HUES6 (cell line): ENCODE data around the gene BRIP1.

Experiments
- H3K27ac ChIP-seq: 2 replicates; pipeline ENCODE4 v1.7.0; 2013; ENCODE audit warnings: low read depth, mild to moderate bottlenecking, low read length, inconsistent platforms
- H3K27me3 ChIP-seq: 2 replicates; pipeline ENCODE4 v1.6.1; 2013; ENCODE audit warnings: low read length; ENCODE audit not compliant: control insufficient read depth, insufficient read depth
- H3K36me3 ChIP-seq: 2 replicates; pipeline ENCODE4 v1.6.1; 2013; ENCODE audit warnings: low read length; ENCODE audit not compliant: control insufficient read depth, insufficient read depth
- H3K4me1 ChIP-seq: 2 replicates; pipeline ENCODE4 v1.6.1; 2013; ENCODE audit warnings: low read length; ENCODE audit not compliant: control insufficient read depth, insufficient read depth
- H3K4me3 ChIP-seq: 2 replicates; pipeline ENCODE4 v1.5.1; 2013; ENCODE audit warnings: low read depth, low read length
- H3K9ac ChIP-seq: one replicate; pipeline ENCODE4 v1.6.1; 2013; ENCODE audit warnings: mild to moderate bottlenecking, low read length
- H3K9me3 ChIP-seq: 2 replicates; pipeline ENCODE4 v1.6.1; 2013; ENCODE audit warnings: low read depth, low read length; ENCODE audit not compliant: control insufficient read depth, insufficient read depth

Gene BRIP1

DNA sequence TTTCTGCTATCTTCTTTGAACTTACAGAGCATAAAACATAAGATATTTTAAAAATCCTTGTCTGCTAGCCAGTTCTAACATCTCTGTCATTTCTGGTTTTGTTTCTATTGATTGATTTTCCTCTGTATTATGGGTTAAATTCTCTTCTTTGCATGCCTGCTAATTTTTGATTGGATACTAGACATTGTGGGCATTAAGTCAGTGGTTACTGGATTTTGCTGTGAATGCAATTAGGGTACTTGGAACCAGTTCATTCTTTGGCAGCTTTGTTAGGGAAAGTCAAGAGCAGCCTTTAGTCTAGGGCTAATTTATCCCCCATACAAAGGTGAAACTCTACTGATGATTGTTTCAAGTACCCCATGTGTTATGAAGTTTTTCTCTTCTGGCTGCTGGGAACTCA is 145.3 kb downstream of the BRIP1 start:
- Histone ChIP-seq H3K27ac (no peak overlapping the region), H3K4me3 (no peak overlapping the region), H3K36me3 (peaks cover 18% of the 10 kb centered on the region), H3K9me3 (peaks cover 10% of the 10 kb centered on the region; the same call in 1 of the 2 replicates), H3K27me3 (no peaks in the 10 kb centered on the region), H3K9ac (no peak overlapping the region), H3K4me1 (no peaks in the 10 kb centered on the region)

DNA sequence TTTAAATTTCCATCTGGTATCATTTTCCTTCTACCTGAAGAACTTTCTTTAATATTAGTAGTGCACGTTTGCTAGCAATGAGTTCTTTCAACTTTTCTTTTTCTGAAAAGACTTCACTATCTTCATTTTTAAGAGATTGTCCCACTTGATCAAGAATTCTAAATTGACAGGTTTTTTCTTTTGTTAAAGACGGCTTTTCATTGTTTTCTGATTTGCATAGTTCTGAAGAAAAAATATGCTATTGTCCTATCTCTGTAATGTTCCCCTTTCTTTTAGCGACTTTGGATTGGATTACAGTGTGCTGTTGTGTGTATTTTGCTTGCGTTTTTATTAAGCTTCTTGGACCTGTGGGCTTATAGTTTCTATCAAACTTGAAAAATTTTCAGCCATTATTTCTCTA is 146.0 kb downstream of the BRIP1 start:
- Histone ChIP-seq H3K4me1 (no peaks in the 10 kb centered on the region), H3K9me3 (peaks cover 10% of the 10 kb centered on the region; the same call in 1 of the 2 replicates), H3K27me3 (no peaks in the 10 kb centered on the region), H3K9ac (no peak overlapping the region), H3K36me3 (peaks cover 21% of the 10 kb centered on the region), H3K4me3 (no peak overlapping the region), H3K27ac (no peak overlapping the region)

DNA sequence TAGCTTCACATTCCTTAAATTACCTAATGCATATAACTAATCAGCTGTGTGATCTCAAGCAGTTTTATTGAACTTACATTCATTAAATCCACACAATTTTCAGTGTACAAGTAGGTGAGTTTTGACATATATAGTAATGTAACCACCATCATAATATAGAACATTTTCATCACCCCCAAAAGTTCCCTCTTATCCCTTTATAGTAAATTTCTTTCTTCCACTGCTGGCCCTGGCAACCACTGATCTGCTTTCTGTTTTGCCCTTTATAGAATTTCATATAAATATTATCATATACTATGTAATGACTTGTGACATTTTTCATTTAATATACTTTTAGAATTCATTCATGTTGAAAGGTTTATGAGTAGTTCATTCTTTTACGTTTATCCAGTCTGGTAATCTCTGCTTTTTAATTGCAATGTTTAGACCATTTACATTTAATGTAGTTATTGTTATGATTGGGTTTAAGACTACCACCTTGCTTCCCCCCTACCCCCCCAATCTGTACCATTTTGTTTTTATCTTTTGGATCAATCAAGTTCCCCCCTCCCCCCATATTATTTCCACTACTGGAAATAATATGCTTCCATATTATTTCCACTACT is 147.0 kb downstream of the BRIP1 start:
- H3K9ac ChIP-seq: no peak overlapping the region
- peaks cover 10% of the 10 kb centered on the region; the same call in 1 of the 2 replicates for H3K9me3 ChIP-seq
- no peaks in the 10 kb centered on the region for H3K27me3 ChIP-seq
- H3K36me3 ChIP-seq: peaks cover 21% of the 10 kb centered on the region
- H3K4me3 ChIP-seq: no peak overlapping the region
- H3K4me1 ChIP-seq: no peaks in the 10 kb centered on the region
- no peak overlapping the region for H3K27ac ChIP-seq

DNA sequence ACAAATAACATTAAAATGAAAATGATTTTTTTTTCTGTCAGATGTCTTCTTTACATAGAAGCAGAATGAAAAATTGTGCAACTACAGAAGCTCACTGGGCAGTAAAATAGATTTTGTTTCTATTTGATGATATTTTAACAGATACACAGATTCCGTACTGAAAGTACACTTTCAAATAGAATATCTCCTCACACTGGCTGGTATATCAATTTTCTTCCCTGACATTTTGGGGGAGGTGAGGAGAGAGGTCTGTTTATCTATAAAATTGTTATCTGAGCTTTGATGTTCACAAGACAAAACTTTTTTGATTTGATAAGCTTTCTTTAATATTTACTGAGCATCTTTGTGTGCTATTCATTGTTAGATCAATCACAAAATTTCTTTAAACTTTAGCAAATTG is 148.0 kb downstream of the BRIP1 start:
- Histone ChIP-seq H3K9me3 (peaks cover 10% of the 10 kb centered on the region; the same call in 1 of the 2 replicates), H3K4me1 (no peaks in the 10 kb centered on the region), H3K4me3 (no peak overlapping the region), H3K36me3 (peaks cover 21% of the 10 kb centered on the region), H3K27me3 (no peaks in the 10 kb centered on the region), H3K27ac (no peak overlapping the region), H3K9ac (no peak overlapping the region)

DNA sequence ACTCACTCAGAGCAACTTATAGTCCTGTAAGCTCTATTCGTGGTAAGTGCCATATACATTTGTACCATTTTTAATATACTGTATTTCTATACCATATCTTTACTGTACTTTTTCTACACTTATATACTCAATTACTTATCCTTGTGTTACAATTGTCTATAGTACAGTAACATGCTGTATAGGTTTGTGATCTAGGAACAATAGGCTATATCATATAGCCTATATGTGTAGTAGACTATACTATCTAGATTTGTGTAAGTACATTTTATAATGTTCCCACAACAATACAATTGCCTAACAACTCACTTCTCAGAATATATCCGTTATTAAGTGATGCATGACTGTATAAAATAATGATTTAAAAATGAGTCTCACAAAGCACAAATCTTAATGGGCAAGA is 149.0 kb downstream of the BRIP1 start:
- Histone ChIP-seq H3K27ac (no peak overlapping the region), H3K4me1 (no peaks in the 10 kb centered on the region), H3K4me3 (no peak overlapping the region), H3K9ac (no peak overlapping the region), H3K27me3 (no peaks in the 10 kb centered on the region), H3K9me3 (peaks cover 10% of the 10 kb centered on the region; the same call in 1 of the 2 replicates), H3K36me3 (peaks cover 26% of the 10 kb centered on the region)

DNA sequence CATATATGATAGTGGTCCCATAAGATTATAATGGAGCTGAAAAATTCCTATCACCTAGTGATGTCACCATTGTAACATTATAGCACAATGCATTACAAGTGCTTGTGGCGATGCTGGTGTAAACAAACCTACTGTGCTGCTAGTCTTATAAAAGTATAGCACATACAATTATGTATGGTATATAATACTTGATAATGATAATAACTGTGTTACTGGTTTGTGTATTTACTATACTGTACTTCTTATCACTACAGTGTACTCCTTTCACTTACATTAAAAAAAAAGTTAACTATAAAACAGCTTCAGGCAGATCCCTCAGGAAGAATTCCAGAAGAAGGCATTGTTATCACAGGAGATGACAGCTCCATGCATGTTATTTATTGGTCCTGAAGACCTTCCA is 150.3 kb downstream of the BRIP1 start:
- peaks cover 37% of the 10 kb centered on the region for H3K36me3 ChIP-seq

DNA sequence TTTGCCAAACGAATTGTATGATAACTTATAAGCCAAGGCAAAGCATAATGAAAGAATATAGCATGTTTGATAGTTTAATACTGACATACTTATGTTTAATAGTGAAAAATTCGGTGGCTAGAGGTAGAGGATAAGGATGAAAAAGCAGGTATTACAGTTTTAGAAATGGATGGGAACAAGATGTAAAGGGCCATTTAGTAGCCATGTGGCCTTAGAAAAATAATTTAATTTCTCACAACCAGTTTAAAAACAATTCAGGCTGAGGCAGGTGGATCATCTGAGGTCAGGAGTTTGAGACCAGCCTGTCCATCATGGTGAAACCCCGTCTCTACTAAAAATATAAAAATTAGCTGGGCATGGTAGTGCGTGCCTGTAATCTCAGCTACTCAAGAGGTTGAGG is 152.8 kb downstream of the BRIP1 start:
- Histone ChIP-seq H3K36me3 (peaks cover 31% of the 10 kb centered on the region), H3K4me3 (no peak overlapping the region), H3K27ac (no peak overlapping the region), H3K9me3 (no peaks in the 10 kb centered on the region), H3K4me1 (no peaks in the 10 kb centered on the region), H3K27me3 (no peaks in the 10 kb centered on the region), H3K9ac (no peak overlapping the region)

More for the DNA sequence above, 150.3 kb downstream of the BRIP1 start:
- H3K27me3 ChIP-seq: no peaks in the 10 kb centered on the region
- H3K4me1 ChIP-seq: no peaks in the 10 kb centered on the region
- H3K9ac ChIP-seq: no peak overlapping the region
- H3K9me3 ChIP-seq: peaks cover 7% of the 10 kb centered on the region; the same call in 1 of the 2 replicates
- no peak overlapping the region for H3K4me3 ChIP-seq
- H3K27ac ChIP-seq: no peak overlapping the region

DNA sequence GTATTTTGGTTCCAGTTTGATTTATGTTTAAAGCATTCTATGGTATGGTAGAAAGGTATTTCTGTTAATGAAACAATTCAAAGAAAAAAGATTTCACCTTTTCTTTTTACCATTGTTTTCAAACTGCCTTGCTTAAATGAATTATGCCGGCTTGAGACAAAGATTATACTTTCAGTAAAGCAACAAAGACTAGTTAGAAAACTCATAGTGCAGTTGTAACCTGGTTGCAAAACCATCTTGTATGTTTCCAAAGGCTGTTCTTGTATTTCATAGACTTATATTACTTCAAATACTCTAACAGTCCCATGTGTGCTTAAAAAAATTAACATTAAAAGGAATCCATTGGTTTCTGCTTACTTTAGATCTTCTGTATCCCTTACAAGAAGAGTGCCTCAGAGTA is 153.8 kb downstream of the BRIP1 start:
- Histone ChIP-seq H3K9me3 (no peaks in the 10 kb centered on the region; the same call in 1 of the 2 replicates), H3K4me1 (no peaks in the 10 kb centered on the region), H3K4me3 (no peak overlapping the region), H3K9ac (no peak overlapping the region), H3K27ac (no peak overlapping the region), H3K36me3 (peaks cover 27% of the 10 kb centered on the region), H3K27me3 (no peaks in the 10 kb centered on the region)

DNA sequence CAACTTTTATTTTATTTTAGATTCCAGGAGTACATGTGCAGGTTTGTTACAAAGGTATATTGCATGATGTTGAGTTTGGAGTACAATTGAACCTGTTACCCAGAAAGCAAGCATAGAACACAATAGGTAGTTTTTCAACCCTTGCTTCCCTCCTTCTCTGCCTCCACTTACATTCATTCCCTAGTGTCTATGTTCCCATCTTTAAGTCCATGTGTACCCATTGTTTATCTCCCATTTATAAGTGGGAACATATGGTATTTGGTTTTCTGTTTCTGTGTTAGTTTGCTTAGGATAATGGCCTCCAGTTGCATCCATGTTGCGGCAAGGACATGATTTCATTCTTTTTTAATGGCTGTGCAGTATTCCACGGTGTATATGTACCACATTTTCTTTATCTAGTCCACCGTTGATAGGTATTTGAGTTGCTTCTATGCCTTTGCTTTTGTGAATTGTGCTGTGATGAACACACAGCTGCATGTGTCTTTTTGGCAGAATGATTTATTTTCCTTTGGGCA is 158.3 kb downstream of the BRIP1 start:
- H3K36me3 ChIP-seq: peaks cover 16% of the 10 kb centered on the region
- no peak overlapping the region for H3K27ac ChIP-seq
- H3K9me3 ChIP-seq: peaks cover 37% of the 10 kb centered on the region
- no peak overlapping the region for H3K9ac ChIP-seq
- no peaks in the 10 kb centered on the region for H3K4me1 ChIP-seq
- H3K4me3 ChIP-seq: no peak overlapping the region
- H3K27me3 ChIP-seq: no peaks in the 10 kb centered on the region

DNA sequence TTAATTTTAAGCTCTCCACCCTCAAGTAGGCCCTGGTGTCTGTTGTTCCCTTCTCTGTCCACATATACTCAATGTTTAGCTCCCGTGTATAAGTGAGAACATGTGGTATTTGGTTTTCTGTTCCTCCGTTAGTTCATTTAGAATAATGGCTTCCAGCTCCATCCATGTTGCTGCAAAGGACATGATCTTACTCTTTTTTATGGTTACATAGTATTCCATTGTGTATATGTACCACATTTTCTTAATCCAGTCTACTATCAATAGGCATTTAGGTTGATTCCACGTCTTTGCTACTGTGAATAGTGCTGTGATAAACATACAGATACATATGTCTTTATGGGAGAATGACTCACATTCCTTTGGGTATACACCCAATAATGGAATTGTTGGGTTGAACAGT is 160.9 kb downstream of the BRIP1 start:
- no peak overlapping the region for H3K4me3 ChIP-seq
- no peak overlapping the region for H3K9ac ChIP-seq
- H3K27me3 ChIP-seq: no peaks in the 10 kb centered on the region
- no peak overlapping the region for H3K27ac ChIP-seq
- peaks cover 57% of the 10 kb centered on the region for H3K9me3 ChIP-seq
- no peaks in the 10 kb centered on the region for H3K4me1 ChIP-seq
- H3K36me3 ChIP-seq: no peaks in the 10 kb centered on the region

DNA sequence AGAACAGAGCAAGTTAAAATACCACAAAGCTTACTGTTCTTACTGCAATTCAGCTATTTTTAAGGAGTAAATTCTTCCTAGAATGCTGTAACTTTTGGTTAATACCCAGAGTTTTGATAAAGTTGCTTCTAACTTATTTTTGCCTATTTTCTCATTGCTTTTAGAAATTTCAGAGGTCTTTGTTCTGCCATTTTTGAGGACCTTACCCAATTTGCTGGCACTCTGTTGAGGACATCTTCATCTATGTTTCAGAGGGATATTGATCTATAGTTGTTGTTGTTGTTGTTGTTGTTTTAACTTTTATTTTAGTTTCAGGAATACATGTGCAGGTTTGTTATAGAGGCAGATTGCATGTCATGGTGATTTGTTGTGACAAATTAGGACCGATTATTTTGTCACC is 161.3 kb downstream of the BRIP1 start:
- no peak overlapping the region for H3K27ac ChIP-seq
- H3K27me3 ChIP-seq: no peaks in the 10 kb centered on the region
- no peak overlapping the region for H3K4me3 ChIP-seq
- no peaks in the 10 kb centered on the region for H3K4me1 ChIP-seq
- no peaks in the 10 kb centered on the region for H3K36me3 ChIP-seq
- H3K9ac ChIP-seq: no peak overlapping the region
- H3K9me3 ChIP-seq: peaks cover 57% of the 10 kb centered on the region
